HepG2 (cell line): ENCODE data around the gene CD40. TPM values are rescaled to one million over a fixed set of nuclear protein-coding genes. Genes with fewer than 3 reads are reported as not detected.

Source experiments
- CBFB ChIP-seq: sonication (generic); formaldehyde crosslinking; IDR thresholded peaks from 2 replicates; pipeline ENCODE4 v1.4.0; 2020; ENCODE audit warnings: missing genetic modification reagents
- CHD2 ChIP-seq: IDR thresholded peaks from 2 replicates; pipeline ENCODE4 v1.6.1; 2011; ENCODE audit warnings: low read depth, low read length, improper control_type of control experiment
- FOXJ3 ChIP-seq: sonication (generic); formaldehyde crosslinking; IDR thresholded peaks from 2 replicates; pipeline ENCODE4 v1.4.0; 2020; ENCODE audit warnings: missing genetic modification reagents, mild to moderate bottlenecking, borderline replicate concordance
- FOXM1 ChIP-seq: sonication (generic); formaldehyde crosslinking; IDR thresholded peaks from 2 replicates; pipeline ENCODE4 v1.5.0; 2020; ENCODE audit warnings: missing genetic modification reagents
- HNRNPL ChIP-seq: fragments of 200-400 bp; formaldehyde crosslinking; IDR thresholded peaks from 2 replicates; pipeline ENCODE4 v1.6.1; 2017; ENCODE audit warnings: mild to moderate bottlenecking, low read depth, low read length
- KMT2B ChIP-seq: IDR thresholded peaks from 2 replicates; pipeline ENCODE4 v1.6.1; 2016; ENCODE audit warnings: missing genetic modification reagents, missing compliant biosample characterization
- SMAD9 ChIP-seq: sonication (generic); formaldehyde crosslinking; IDR thresholded peaks from 2 replicates; pipeline ENCODE4 v1.5.1; 2020; ENCODE audit warnings: mild to moderate bottlenecking, missing genetic modification reagents
- SOX13 ChIP-seq, 3 experiments: fragments of 450-650 bp in 1 of 3; sonication (generic) in 1 of 3; formaldehyde crosslinking in 1 of 3; IDR thresholded peaks in 2 of 3; conservative IDR thresholded peaks in 1 of 3; 2 replicates each; pipeline versions ENCODE4 v1.5.0 to v1.6.1; 2016 to 2020; ENCODE audit warnings: antibody characterized with exemption in 1 of 3, mild to moderate bottlenecking in 1 of 3, missing compliant biosample characterization in 1 of 3, missing genetic modification reagents in 1 of 3, moderate library complexity in 1 of 3
- STAT6 ChIP-seq: sonication (generic); formaldehyde crosslinking; IDR thresholded peaks from 2 replicates; pipeline ENCODE4 v1.4.0; 2020; ENCODE audit warnings: missing genetic modification reagents, mild to moderate bottlenecking, borderline replicate concordance
- YY1 ChIP-seq: IDR thresholded peaks from 2 replicates; pipeline ENCODE4 v1.6.1; 2011; ENCODE audit warnings: low read length, low read depth, moderate library complexity, mild to moderate bottlenecking; ENCODE audit not compliant: insufficient read depth, insufficient replicate concordance
- ZBTB20 ChIP-seq: sonication (generic); formaldehyde crosslinking; IDR thresholded peaks from 2 replicates; pipeline ENCODE4 v1.8.1; 2023; ENCODE audit warnings: missing genetic modification reagents, low read depth, mild to moderate bottlenecking, borderline replicate concordance
- ZBTB33 ChIP-seq: sonication (generic); formaldehyde crosslinking; IDR thresholded peaks from 2 replicates; pipeline ENCODE4 v1.4.0; 2020; ENCODE audit warnings: missing genetic modification reagents
- ZGPAT ChIP-seq: IDR thresholded peaks from 2 replicates; pipeline ENCODE4 v1.6.1; 2016; ENCODE audit warnings: mild to moderate bottlenecking
- ZNF3 ChIP-seq: IDR thresholded peaks from 2 replicates; pipeline ENCODE4 v1.7.0; 2017; ENCODE audit warnings: inconsistent platforms
- ZNF501 ChIP-seq: sonication (generic); formaldehyde crosslinking; IDR thresholded peaks from 2 replicates; pipeline ENCODE4 v1.5.1; 2020; ENCODE audit warnings: mild to moderate bottlenecking, moderate library complexity, missing genetic modification reagents
- ZNF547 ChIP-seq: sonication (generic); formaldehyde crosslinking; IDR thresholded peaks from 2 replicates; pipeline ENCODE4 v1.5.1; 2020; ENCODE audit warnings: mild to moderate bottlenecking, missing genetic modification reagents
- ZNF691 ChIP-seq: sonication (generic); formaldehyde crosslinking; IDR thresholded peaks from 2 replicates; pipeline ENCODE4 v1.4.0; 2020; ENCODE audit warnings: missing genetic modification reagents, low read depth, mild to moderate bottlenecking, borderline replicate concordance
- ZSCAN25 ChIP-seq: sonication (generic); formaldehyde crosslinking; IDR thresholded peaks from 2 replicates; pipeline ENCODE4 v1.8.0; 2022; ENCODE audit warnings: mild to moderate bottlenecking, missing genetic modification reagents
- polyA plus RNA-seq, 8 experiments: library from polyadenylated mRNA; depleted of rRNA in 3 of 8; stranded (reverse) in 7 of 8; unstranded in 1 of 8; fragments of >200 nt; fragmentation: Illumina TruSeq in 4 of 8; extraction: Trizol in 4 of 8; gene quantifications; 2 replicates each; pipeline versions ENCODE4 v1.2.1 to v1.2.3, GENCODE V29; 2011 to 2016; ENCODE audit warnings: low read depth in 4 of 8, missing spikeins in 1 of 8, mixed read lengths in 1 of 8; ENCODE audit not compliant: insufficient read depth in 1 of 8
- total RNA-seq, 5 experiments: library from RNA; depleted of rRNA; stranded (reverse); fragments of >200 nt; fragmentation: Illumina TruSeq; extraction: Trizol; gene quantifications; 2 replicates each; pipeline ENCODE4 v1.2.3, GENCODE V29; 2016; ENCODE audit warnings: low read depth in 1 of 5

CD40 gene
- total and polyA plus RNA-seq, 2 of the 13 experiments (the other 11 are each of a cell fraction or from before 2014, with no cell fraction given) = 4.6 to 13.4 TPM

- TF ChIP-seq ZBTB20 (CRISPR knock-in tag) (no peak), KMT2B (CRISPR knock-in tag) (no peak), CBFB (0 out of 2 replicates have a peak, but pooled peaks have one; percentile 24), CHD2 (no peak), FOXJ3 (CRISPR knock-in tag) (no peak), ZNF547 (CRISPR knock-in tag) (0 out of 2 replicates have a peak, but pooled peaks have one; percentile 42), HNRNPL (peak; percentile 38; the same call in 1 of the 2 replicates), ZBTB33 (CRISPR knock-in tag) (peak; percentile 34; the same call in 1 of the 2 replicates), ZNF691 (CRISPR knock-in tag) (peak; percentile 42; the same call in 1 of the 2 replicates), STAT6 (CRISPR knock-in tag) (no peak), ZNF3 (CRISPR knock-in tag) (no peak), ZGPAT (CRISPR knock-in tag) (no peak), SMAD9 (0 out of 2 replicates have a peak, but pooled peaks have one; percentile 48), FOXM1 (0 out of 2 replicates have a peak, but pooled peaks have one; percentile 61), ZNF501 (CRISPR knock-in tag) (no peak), YY1 (no peak), SOX13 (IDR thresholded peaks at IDR 0.05) (no peak), SOX13 (CRISPR knock-in tag; conservative IDR thresholded peaks at IDR 0.05 in 1 of 2, IDR thresholded peaks at IDR 0.05 in 1 of 2) (no peak), ZSCAN25 (CRISPR knock-in tag) (0 out of 2 replicates have a peak, but pooled peaks have one; percentile 25)
These were observed 18.4 kb upstream of the CD40 start (continued) for GRCh38 chr20:46099491-46100287.
